NCI-H1694 treated with DMSO at 0.1 percent for 48 hours (cell line): Measurements from ENCODE around the gene GABRG3.

Experiments used
- DNase-seq: peaks from one replicate; lab custom pipeline; 2025; lab: John Stamatoyannopoulos, UW

Gene GABRG3

GRCh38 chr15:27579738-27580137 lies 608.8 kb downstream of the GABRG3 start:
- DNase-seq = no peak

GRCh38 chr15:27582726-27583410 lies 611.9 kb downstream of the GABRG3 start:
- DNase-seq = no peak

GRCh38 chr15:27583651-27584050 lies 612.7 kb downstream of the GABRG3 start:
- DNase-seq = no peak

GRCh38 chr15:27585041-27585640 lies 614.2 kb downstream of the GABRG3 start:
- DNase-seq = no peak

- no peak for DNase-seq
Observed at GRCh38 chr15:27587810-27588209, 616.8 kb downstream of the GABRG3 start.

GRCh38 chr15:27589260-27589659 lies 618.3 kb downstream of the GABRG3 start:
- peak; percentile 26 for DNase-seq

- DNase-seq = no peak
Observed at GRCh38 chr15:27589782-27590181, 618.8 kb downstream of the GABRG3 start.
